HL-60 (cell line): Measurements from ENCODE around the gene GTF2IRD1.

Experiments used
- DNase-seq, 2 experiments: peaks; one replicate each; pipeline ENCODE4 v3.0.0-alpha.2; 2010 to 2020; ENCODE audit warnings: low read depth in 1 of 2, low spot score in 1 of 2
- H3K27ac ChIP-seq: fragments of 250-450 bp; sonication (Bioruptor Pico); replicated peaks from 2 replicates; pipeline ENCODE4 v1.5.1; 2020; ENCODE audit warnings: mild to moderate bottlenecking, moderate library complexity
- H3K27me3 ChIP-seq: fragments of 250-450 bp; sonication (Bioruptor Pico); 2 replicates; pipeline ENCODE4 v1.5.1; 2021; ENCODE audit warnings: mild to moderate bottlenecking, moderate library complexity; ENCODE audit not compliant: insufficient read depth, poor library complexity, severe bottlenecking
- H3K4me3 ChIP-seq: replicated peaks from 2 replicates; pipeline ENCODE4 v1.5.1; 2011; ENCODE audit warnings: mild to moderate bottlenecking, control low read depth, low read length; ENCODE audit not compliant: insufficient read depth
- GABPA ChIP-seq: IDR thresholded peaks from 2 replicates; pipeline ENCODE4 v1.6.1; 2012; ENCODE audit warnings: low read depth
- POLR2AphosphoS5 ChIP-seq: IDR thresholded peaks from 2 replicates; pipeline ENCODE4 v1.6.1; 2012; ENCODE audit warnings: low read depth
- SPI1 ChIP-seq: IDR thresholded peaks from 2 replicates; pipeline ENCODE4 v1.6.1; 2012; ENCODE audit warnings: low read depth, mild to moderate bottlenecking, borderline replicate concordance
- TF ChIP-seq, protein P1 (sequence below): IDR thresholded peaks from 2 replicates; pipeline ENCODE4 v1.6.1; 2012; ENCODE audit warnings: low read depth; ENCODE audit not compliant: insufficient replicate concordance
- TF ChIP-seq, protein P2 (sequence below): IDR thresholded peaks from one replicate; pipeline ENCODE4 v1.5.1; 2011; ENCODE audit warnings: low read length, control low read depth, inconsistent platforms; ENCODE audit not compliant: insufficient read depth

Gene GTF2IRD1

DNA sequence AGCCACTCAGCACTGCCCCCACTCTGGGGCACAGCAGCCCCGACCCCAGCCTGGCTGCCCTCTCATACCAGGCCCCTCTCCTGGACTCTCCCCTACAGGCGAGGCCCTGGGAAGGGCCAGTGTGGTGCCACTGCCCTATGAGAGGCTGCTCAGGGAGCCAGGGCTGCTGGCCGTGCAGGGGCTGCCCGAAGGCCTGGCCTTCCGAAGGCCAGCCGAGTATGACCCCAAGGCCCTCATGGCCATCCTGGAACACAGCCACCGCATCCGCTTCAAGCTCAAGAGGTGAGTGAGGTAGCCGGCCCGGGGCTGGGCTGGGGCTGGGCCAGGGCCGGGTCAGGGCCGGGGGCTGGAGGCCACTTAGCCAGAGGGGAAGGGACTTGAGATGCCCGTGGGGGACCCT, 64.3 kb downstream of the GTF2IRD1 start:
- DNase-seq = no peak
- no peaks in the 10 kb centered on the region for H3K27me3 ChIP-seq
- no peak overlapping the region for H3K27ac ChIP-seq
- TF ChIP-seq, protein P1, sequence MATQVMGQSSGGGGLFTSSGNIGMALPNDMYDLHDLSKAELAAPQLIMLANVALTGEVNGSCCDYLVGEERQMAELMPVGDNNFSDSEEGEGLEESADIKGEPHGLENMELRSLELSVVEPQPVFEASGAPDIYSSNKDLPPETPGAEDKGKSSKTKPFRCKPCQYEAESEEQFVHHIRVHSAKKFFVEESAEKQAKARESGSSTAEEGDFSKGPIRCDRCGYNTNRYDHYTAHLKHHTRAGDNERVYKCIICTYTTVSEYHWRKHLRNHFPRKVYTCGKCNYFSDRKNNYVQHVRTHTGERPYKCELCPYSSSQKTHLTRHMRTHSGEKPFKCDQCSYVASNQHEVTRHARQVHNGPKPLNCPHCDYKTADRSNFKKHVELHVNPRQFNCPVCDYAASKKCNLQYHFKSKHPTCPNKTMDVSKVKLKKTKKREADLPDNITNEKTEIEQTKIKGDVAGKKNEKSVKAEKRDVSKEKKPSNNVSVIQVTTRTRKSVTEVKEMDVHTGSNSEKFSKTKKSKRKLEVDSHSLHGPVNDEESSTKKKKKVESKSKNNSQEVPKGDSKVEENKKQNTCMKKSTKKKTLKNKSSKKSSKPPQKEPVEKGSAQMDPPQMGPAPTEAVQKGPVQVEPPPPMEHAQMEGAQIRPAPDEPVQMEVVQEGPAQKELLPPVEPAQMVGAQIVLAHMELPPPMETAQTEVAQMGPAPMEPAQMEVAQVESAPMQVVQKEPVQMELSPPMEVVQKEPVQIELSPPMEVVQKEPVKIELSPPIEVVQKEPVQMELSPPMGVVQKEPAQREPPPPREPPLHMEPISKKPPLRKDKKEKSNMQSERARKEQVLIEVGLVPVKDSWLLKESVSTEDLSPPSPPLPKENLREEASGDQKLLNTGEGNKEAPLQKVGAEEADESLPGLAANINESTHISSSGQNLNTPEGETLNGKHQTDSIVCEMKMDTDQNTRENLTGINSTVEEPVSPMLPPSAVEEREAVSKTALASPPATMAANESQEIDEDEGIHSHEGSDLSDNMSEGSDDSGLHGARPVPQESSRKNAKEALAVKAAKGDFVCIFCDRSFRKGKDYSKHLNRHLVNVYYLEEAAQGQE = no peak
- TF ChIP-seq, protein P2, sequence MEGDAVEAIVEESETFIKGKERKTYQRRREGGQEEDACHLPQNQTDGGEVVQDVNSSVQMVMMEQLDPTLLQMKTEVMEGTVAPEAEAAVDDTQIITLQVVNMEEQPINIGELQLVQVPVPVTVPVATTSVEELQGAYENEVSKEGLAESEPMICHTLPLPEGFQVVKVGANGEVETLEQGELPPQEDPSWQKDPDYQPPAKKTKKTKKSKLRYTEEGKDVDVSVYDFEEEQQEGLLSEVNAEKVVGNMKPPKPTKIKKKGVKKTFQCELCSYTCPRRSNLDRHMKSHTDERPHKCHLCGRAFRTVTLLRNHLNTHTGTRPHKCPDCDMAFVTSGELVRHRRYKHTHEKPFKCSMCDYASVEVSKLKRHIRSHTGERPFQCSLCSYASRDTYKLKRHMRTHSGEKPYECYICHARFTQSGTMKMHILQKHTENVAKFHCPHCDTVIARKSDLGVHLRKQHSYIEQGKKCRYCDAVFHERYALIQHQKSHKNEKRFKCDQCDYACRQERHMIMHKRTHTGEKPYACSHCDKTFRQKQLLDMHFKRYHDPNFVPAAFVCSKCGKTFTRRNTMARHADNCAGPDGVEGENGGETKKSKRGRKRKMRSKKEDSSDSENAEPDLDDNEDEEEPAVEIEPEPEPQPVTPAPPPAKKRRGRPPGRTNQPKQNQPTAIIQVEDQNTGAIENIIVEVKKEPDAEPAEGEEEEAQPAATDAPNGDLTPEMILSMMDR = no peak
- TF ChIP-seq POLR2AphosphoS5 = no peak
- no peak for TF ChIP-seq GABPA
- no peak for TF ChIP-seq SPI1
- no peak overlapping the region for H3K4me3 ChIP-seq

DNA sequence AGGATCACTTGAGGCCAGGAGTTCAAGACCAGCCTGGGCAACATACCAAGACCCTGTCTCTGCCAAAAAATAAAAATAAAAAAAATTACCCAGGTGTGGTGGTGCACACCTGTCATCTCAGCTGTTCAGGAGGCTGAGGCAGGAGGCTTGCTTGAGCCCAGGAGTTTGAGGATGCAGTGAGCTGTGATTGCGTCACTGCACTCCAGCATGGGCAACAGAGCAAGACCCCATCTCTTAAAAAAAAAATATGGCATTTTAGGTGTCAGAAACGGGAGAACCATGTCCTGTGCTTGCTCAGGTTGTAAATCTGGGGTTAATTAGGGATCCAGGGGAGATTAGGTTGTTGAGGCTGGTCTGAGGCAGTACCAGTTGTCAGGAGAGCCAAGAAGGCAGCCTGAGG, 64.9 kb downstream of the GTF2IRD1 start:
- DNase-seq = no peak
- TF ChIP-seq, protein P1 = no peak
- TF ChIP-seq POLR2AphosphoS5 (no peak), SPI1 (no peak), GABPA (no peak)
- TF ChIP-seq, protein P2 = no peak
- H3K27me3 ChIP-seq = no peaks in the 10 kb centered on the region
- H3K4me3 ChIP-seq = no peak overlapping the region
- no peak overlapping the region for H3K27ac ChIP-seq

DNA sequence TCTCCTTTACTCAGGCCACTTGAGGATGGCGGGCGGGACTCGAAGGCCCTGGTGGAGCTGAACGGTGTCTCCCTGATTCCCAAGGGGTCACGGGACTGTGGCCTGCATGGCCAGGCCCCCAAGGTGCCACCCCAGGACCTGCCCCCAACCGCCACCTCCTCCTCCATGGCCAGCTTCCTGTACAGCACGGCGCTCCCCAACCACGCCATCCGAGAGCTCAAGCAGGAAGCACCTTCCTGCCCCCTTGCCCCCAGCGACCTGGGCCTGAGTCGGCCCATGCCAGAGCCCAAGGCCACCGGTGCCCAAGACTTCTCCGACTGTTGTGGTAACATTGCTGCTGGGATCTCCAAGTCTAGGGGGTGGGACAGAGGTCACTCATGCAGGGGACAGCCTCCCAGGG, 65.7 kb downstream of the GTF2IRD1 start:
- no peak for DNase-seq
- Histone ChIP-seq H3K4me3 (no peak overlapping the region), H3K27ac (no peak overlapping the region), H3K27me3 (no peaks in the 10 kb centered on the region)
- TF ChIP-seq, protein P2 = no peak
- no peak for TF ChIP-seq GABPA
- no peak for TF ChIP-seq POLR2AphosphoS5
- TF ChIP-seq, protein P1 = no peak
- TF ChIP-seq SPI1 = no peak
